C4-2B (cell line): ENCODE measurements around the gene SMARCA5.
A peak's percentile ranks its signal among the peaks of the same experiment; 100 is the strongest.

ENCODE experiments used
- H3K27ac ChIP-seq: fragments of 450-650 bp; 2 replicates; pipeline ENCODE4 v1.5.1; 2017
- ZFX ChIP-seq: fragments of 450-650 bp; IDR thresholded peaks from 2 replicates; pipeline ENCODE4 v1.6.1; 2017
- TF ChIP-seq, protein P1 (sequence below): fragments of 450-650 bp; conservative IDR thresholded peaks from 2 replicates; pipeline ENCODE4 v1.5.1; 2017; ENCODE audit warnings: mild to moderate bottlenecking

Gene SMARCA5, protein sequence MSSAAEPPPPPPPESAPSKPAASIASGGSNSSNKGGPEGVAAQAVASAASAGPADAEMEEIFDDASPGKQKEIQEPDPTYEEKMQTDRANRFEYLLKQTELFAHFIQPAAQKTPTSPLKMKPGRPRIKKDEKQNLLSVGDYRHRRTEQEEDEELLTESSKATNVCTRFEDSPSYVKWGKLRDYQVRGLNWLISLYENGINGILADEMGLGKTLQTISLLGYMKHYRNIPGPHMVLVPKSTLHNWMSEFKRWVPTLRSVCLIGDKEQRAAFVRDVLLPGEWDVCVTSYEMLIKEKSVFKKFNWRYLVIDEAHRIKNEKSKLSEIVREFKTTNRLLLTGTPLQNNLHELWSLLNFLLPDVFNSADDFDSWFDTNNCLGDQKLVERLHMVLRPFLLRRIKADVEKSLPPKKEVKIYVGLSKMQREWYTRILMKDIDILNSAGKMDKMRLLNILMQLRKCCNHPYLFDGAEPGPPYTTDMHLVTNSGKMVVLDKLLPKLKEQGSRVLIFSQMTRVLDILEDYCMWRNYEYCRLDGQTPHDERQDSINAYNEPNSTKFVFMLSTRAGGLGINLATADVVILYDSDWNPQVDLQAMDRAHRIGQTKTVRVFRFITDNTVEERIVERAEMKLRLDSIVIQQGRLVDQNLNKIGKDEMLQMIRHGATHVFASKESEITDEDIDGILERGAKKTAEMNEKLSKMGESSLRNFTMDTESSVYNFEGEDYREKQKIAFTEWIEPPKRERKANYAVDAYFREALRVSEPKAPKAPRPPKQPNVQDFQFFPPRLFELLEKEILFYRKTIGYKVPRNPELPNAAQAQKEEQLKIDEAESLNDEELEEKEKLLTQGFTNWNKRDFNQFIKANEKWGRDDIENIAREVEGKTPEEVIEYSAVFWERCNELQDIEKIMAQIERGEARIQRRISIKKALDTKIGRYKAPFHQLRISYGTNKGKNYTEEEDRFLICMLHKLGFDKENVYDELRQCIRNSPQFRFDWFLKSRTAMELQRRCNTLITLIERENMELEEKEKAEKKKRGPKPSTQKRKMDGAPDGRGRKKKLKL

DNA sequence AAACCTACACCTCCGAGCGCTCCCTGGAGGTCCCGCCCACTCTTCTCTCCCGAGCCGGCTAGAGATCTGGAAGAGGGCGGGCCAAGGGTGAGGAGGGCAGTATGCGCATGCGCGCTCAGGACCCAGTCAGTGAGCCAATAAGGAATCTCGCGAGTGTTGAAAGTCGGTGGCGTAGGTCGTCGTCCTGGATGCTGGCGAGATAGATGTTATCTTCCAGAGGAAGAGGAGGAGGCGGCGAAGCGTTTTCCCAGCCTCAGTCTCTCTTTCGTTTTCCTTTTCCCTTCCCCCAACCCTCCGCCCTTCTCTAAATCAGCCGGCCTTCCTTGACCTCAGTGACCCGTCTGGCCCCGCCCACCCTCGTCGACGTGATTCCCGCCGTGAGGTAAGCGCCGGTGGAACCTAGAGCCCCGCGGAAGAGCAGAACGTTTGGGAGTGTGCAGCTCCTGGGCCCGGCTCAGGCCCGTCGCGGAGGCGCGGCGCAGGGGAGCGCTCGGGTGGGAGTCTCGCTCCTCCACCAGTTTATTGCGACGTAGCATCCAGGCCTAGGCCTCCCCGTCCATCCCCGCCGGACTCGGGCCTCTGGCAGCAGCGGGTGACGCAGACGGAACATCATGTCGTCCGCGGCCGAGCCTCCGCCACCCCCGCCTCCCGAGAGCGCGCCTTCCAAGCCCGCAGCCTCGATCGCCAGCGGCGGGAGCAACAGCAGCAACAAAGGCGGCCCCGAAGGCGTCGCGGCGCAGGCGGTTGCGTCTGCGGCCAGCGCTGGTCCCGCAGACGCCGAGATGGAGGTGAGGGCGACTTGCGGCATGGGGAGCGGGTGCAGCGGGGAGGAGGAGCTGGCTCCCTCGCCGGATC, at the start of gene SMARCA5:
TSS of gene SMARCA5 (plus strand) at position 389 of the 855 bp plus-strand sequence. CDS start at position 612, 223 bp downstream.
- peak; percentile 90 for TF ChIP-seq ZFX
- TF ChIP-seq, protein P1, sequence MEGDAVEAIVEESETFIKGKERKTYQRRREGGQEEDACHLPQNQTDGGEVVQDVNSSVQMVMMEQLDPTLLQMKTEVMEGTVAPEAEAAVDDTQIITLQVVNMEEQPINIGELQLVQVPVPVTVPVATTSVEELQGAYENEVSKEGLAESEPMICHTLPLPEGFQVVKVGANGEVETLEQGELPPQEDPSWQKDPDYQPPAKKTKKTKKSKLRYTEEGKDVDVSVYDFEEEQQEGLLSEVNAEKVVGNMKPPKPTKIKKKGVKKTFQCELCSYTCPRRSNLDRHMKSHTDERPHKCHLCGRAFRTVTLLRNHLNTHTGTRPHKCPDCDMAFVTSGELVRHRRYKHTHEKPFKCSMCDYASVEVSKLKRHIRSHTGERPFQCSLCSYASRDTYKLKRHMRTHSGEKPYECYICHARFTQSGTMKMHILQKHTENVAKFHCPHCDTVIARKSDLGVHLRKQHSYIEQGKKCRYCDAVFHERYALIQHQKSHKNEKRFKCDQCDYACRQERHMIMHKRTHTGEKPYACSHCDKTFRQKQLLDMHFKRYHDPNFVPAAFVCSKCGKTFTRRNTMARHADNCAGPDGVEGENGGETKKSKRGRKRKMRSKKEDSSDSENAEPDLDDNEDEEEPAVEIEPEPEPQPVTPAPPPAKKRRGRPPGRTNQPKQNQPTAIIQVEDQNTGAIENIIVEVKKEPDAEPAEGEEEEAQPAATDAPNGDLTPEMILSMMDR = no peak
- peak within 1 kb of the TSS; percentile 94 for H3K27ac ChIP-seq

DNA sequence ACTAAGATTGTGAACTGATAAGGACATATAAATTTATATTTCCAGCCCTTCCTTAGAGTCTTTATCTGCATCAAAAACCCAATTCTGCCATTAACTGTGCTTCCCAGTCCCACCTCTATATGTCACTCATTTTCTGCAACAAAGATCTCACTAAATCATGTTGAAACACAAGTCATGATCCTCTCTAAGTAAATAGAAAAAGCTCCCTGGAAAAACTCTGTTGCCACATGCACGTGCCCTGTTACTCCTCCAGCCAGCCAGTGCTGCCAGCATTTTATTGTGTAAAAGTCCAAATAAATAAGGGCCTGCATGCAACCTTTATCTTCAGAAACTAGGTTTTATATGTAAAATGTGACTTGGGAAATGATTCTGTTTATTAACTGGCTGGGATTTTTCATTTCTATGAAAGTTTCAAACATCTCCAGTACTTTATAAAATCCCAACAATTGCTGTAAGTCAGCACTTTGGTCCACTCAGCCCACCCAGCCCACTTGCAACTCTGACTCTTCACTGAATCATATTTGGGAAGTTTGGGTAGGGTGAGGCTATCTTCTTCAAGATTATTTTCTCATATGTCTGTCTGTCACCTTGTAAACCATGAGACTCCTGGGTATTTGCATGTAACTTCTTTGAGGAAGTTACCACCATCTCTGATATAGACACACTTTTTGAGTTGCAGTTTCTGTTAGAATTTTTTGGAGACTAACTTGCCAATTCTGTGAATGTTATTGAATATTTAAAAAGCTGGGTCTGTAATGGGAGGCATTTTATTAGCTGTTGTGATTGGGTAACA, 40.0 kb upstream of the SMARCA5 start:
- TF ChIP-seq ZFX = no peak
- TF ChIP-seq, protein P1 = no peak
- no peak overlapping the region for H3K27ac ChIP-seq

DNA sequence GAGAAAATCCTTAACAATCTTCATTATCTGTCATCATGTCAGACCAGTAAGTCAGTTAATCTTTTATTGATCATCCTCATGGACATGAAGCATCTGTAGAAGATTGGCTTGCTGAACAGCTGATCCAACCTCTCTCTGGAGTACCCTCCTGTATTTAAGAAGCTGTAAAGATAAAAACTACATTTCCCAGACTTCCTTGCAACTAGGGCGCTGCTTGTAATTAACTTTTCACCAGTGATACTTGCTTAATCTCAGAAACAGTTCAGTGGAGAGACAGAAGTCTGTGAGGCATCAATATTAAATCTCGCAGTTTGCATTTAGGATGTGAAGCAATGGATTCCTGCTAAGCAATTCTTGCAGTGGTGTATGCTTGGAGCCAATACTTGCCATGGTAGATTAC, 36.0 kb upstream of the SMARCA5 start:
- H3K27ac ChIP-seq = no peak overlapping the region
- TF ChIP-seq, protein P1 = no peak
- TF ChIP-seq ZFX = no peak

DNA sequence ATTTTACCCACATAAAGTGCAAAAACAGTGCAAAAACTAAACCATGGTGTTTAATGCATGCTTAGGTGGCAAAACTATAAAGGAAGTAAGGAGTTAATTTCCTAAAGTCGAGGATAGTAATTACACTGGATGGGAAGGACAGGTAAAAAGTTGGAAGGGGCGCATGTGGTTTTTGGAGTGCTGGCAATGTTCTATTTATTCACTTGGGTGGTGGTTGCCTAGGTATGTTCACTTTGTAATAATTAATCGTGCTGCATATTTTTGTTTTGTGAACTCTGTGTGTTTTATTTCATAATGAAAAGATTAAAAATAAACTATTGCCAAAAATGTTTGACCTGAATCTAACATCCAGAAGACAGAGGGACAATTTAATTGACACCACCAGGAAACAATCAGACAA, 32.1 kb upstream of the SMARCA5 start:
- TF ChIP-seq ZFX = no peak
- TF ChIP-seq, protein P1 = no peak
- no peak overlapping the region for H3K27ac ChIP-seq

DNA sequence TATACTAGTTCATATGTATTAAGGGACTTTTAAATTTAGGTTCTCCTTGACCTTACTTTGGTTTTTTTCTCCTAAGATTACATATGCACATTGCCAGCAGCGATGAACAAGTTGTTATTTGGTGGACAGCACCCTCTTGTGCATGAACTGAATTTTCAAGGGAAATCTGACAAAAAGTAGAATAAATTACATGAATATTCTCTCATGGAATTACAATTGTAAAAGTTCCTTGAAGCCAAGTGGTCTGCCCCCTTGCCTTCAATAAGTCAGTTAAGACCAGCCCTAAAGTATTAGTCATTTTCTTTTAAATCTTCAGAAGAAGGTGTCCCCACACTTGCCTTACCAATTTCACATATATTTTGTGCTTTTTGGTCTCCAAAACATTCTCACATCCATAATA, 30.7 kb upstream of the SMARCA5 start:
- no peak overlapping the region for H3K27ac ChIP-seq
- TF ChIP-seq, protein P1 = peak; percentile 68
- no peak for TF ChIP-seq ZFX

DNA sequence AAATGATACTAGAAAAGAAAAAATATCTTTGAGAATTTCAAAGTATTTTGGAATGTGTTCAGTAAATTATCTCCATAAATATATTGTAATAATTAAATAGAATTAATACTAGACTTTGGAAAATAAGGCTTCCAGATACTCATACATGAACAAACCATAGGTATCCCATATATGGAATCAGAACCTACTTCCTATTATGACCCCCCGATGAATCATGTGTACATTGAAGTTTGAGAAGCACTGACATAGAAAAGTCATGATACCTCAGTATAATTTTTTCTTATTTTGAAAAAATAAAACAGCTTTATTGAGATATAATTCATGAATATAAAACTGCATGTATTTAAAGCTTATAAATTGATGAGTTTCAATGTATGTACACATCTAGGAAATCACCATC, 27.2 kb upstream of the SMARCA5 start:
- no peak overlapping the region for H3K27ac ChIP-seq
- TF ChIP-seq, protein P1 = no peak
- TF ChIP-seq ZFX = no peak
